GM12878 (cell line): ENCODE data around the gene FOXP1. TPM values are rescaled to one million over a fixed set of nuclear protein-coding genes. Genes with fewer than 3 reads are reported as not detected.

Experiments used
- ATAC-seq: fragments of 200-7000 bp; cut with Tn5 transposase; 3 replicates; pipeline ENCODE4 v1.9.1; 2020; ENCODE audit warnings: mild to moderate bottlenecking, moderate library complexity
- BruUV-seq: library from RNA; stranded (reverse); fragments of 400-500 nt; replicated peaks from 2 replicates; lab custom pipeline; 2021; lab: Mats Ljungman, UMichigan
- CTCF ChIA-PET: fragments of 300-600 bp; sonication (Branson Sonifier 250); formaldehyde crosslinking; extraction: SDS; loops from one replicate; lab custom pipeline; 2021; ENCODE audit warnings: inconsistent platforms; lab: Yijun Ruan, JAX
- POLR2A ChIA-PET: fragments of 350-600 bp; formaldehyde crosslinking; extraction: SDS; loops from one replicate; lab custom pipeline; 2021; ENCODE audit warnings: inconsistent platforms; lab: Charles Lee
- RAD21 ChIA-PET: fragments of 300-600 bp; sonication (Branson Sonifier 250); formaldehyde crosslinking; loops from one replicate; lab custom pipeline; 2023; ENCODE audit warnings: antibody characterized with exemption; ENCODE audit not compliant: unreplicated experiment; lab: Charles Lee
- SMC1A ChIA-PET: fragments of 300-600 bp; sonication (Branson Sonifier 250); formaldehyde crosslinking; loops from one replicate; lab custom pipeline; 2023; ENCODE audit not compliant: unreplicated experiment, uncharacterized antibody; lab: Charles Lee
- DNase-seq: peaks from one replicate; pipeline ENCODE4 v3.0.0-alpha.2; 2011; ENCODE audit warnings: low read depth, low spot score
- FAIRE-seq: peaks from 3 replicates; lab custom pipeline; 2011; peaks lifted over from hg19 to GRCh38; lab: Jason Lieb, UNC
- H2AFZ ChIP-seq: 2 replicates; pipeline ENCODE4 v1.6.0; 2011; ENCODE audit warnings: low read depth, low read length, control low read depth; ENCODE audit not compliant: control insufficient read depth
- H3K27ac ChIP-seq: 2 replicates; pipeline ENCODE4 v1.5.1; 2011; ENCODE audit warnings: control low read depth; ENCODE audit not compliant: control insufficient read depth, insufficient read depth
- H3K27me3 ChIP-seq, 2 experiments: replicated peaks in 1 of 2; 2 replicates each; pipeline versions ENCODE4 v1.6.0 to v1.6.1; 2011; ENCODE audit warnings: low read length in 1 of 2; ENCODE audit not compliant: control insufficient read depth in 2 of 2, insufficient read depth in 2 of 2
- H3K36me3 ChIP-seq, 2 experiments: 2 replicates each; pipeline ENCODE4 v1.5.1; 2011; ENCODE audit warnings: low read length in 1 of 2; ENCODE audit not compliant: control insufficient read depth in 2 of 2, insufficient read depth in 2 of 2
- H3K4me1 ChIP-seq: 2 replicates; pipeline ENCODE4 v1.6.1; 2011; ENCODE audit warnings: mild to moderate bottlenecking, low read length, moderate library complexity, mixed read lengths; ENCODE audit not compliant: control insufficient read depth, insufficient read depth
- H3K4me2 ChIP-seq: 2 replicates; pipeline ENCODE4 v1.6.0; 2011; ENCODE audit warnings: control low read depth; ENCODE audit not compliant: control insufficient read depth, insufficient read depth
- H3K4me3 ChIP-seq: fragments of 200-600 bp; sonication (generic); 2 replicates; pipeline ENCODE4 v1.5.1; 2016
- H3K79me2 ChIP-seq: 2 replicates; pipeline ENCODE4 v1.6.0; 2011; ENCODE audit warnings: low read length; ENCODE audit not compliant: control insufficient read depth, insufficient read depth
- H3K9ac ChIP-seq: 2 replicates; pipeline ENCODE4 v1.8.0; 2011; ENCODE audit warnings: low read length, control low read depth, mixed read lengths; ENCODE audit not compliant: control insufficient read depth, insufficient read depth
- H3K9me3 ChIP-seq: replicated peaks from 3 replicates; pipeline ENCODE4 v1.5.1; 2011; ENCODE audit warnings: mild to moderate bottlenecking, low read length; ENCODE audit not compliant: control insufficient read depth, insufficient read depth
- H4K20me1 ChIP-seq: 2 replicates; pipeline ENCODE4 v1.6.0; 2011; ENCODE audit not compliant: control insufficient read depth, insufficient read depth
- BHLHE40 ChIP-seq, 2 experiments: fragments of 450-650 bp in 1 of 2; IDR thresholded peaks; 2 replicates each; pipeline ENCODE4 v1.6.1; 2011 to 2017; ENCODE audit warnings: low read depth in 2 of 2, borderline replicate concordance in 1 of 2, improper control_type of control experiment in 1 of 2, low read length in 1 of 2, mild to moderate bottlenecking in 1 of 2
- E4F1 ChIP-seq: fragments of 450-650 bp; IDR thresholded peaks from 2 replicates; pipeline ENCODE4 v1.6.1; 2018; ENCODE audit warnings: borderline replicate concordance, mild to moderate bottlenecking; ENCODE audit not compliant: partially characterized antibody
- HCFC1 ChIP-seq: fragments of 150-350 bp; IDR thresholded peaks from 2 replicates; pipeline ENCODE4 v1.6.1; 2014; ENCODE audit warnings: low read length
- JUND ChIP-seq: IDR thresholded peaks from 2 replicates; pipeline ENCODE4 v1.6.1; 2012; ENCODE audit warnings: low read depth, mild to moderate bottlenecking, low read length, improper control_type of control experiment, moderate library complexity
- NKRF ChIP-seq: fragments of 450-650 bp; conservative IDR thresholded peaks from 2 replicates; pipeline ENCODE4 v1.6.1; 2017; ENCODE audit warnings: mild to moderate bottlenecking, moderate library complexity
- POLR2AphosphoS5 ChIP-seq: IDR thresholded peaks from 2 replicates; pipeline ENCODE4 v1.6.1; 2011; ENCODE audit warnings: mild to moderate bottlenecking, low read length, inconsistent platforms
- PRDM15 ChIP-seq: fragments of 450-650 bp; formaldehyde crosslinking; IDR thresholded peaks from 2 replicates; pipeline ENCODE4 v1.4.0; 2020; ENCODE audit warnings: mild to moderate bottlenecking, moderate library complexity
- TCF12 ChIP-seq: IDR thresholded peaks from 2 replicates; pipeline ENCODE4 v1.6.1; 2011; ENCODE audit warnings: low read depth, mild to moderate bottlenecking, low read length
- ZBTB11 ChIP-seq: fragments of 450-650 bp; formaldehyde crosslinking; IDR thresholded peaks from 2 replicates; pipeline ENCODE4 v1.5.0; 2022; ENCODE audit warnings: mild to moderate bottlenecking, missing genetic modification characterization
- ZNF622 ChIP-seq: fragments of 450-650 bp; IDR thresholded peaks from 2 replicates; pipeline ENCODE4 v1.6.1; 2017; ENCODE audit warnings: mild to moderate bottlenecking, inconsistent platforms
- WGBS: methylation state at CpG from one replicate; pipeline ENCODE4 v1.1.6; 2016; ENCODE audit warnings: low lambda C conversion rate; ENCODE audit not compliant: insufficient replicate concordance, insufficient coverage; ENCODE audit errors: missing lambda C conversion rate; 5-methylcytosine and 5-hydroxymethylcytosine counted together
- in situ Hi-C: fragments of 300-500 bp; cut with MboI; formaldehyde crosslinking; loops from 9 replicates; pipeline ENCODE4 v1.14.3; 2018; ENCODE audit warnings: mixed read lengths
- intact Hi-C: fragments of 100-400 bp; cut with micrococcal nuclease; formaldehyde crosslinking; loops from one replicate; pipeline ENCODE4 v1.14.2; 2022; ENCODE audit not compliant: unreplicated experiment
- polyA plus RNA-seq, 11 experiments: library from polyadenylated mRNA; depleted of rRNA in 4 of 11; unstranded in 6 of 11; stranded (reverse) in 5 of 11; fragments of >200 nt; fragmentation: Nextera tagmentation in 4 of 11; fragmentation: Illumina TruSeq in 1 of 11; extraction: Ambion mirVana in 4 of 11; extraction: Trizol in 1 of 11; gene quantifications; 1 replicate in 1 of 11; 2 replicates in 10 of 11; pipeline versions ENCODE4 v1.2.1 to v1.2.3, GENCODE V29; 2011 to 2016; ENCODE audit warnings: inconsistent platforms in 2 of 11, missing spikeins in 2 of 11, low read depth in 1 of 11
- total RNA-seq, 4 experiments: library from RNA; depleted of rRNA in 3 of 4; stranded (reverse); fragments of >200 nt in 3 of 4; fragmentation: Illumina TruSeq in 1 of 4; extraction: Trizol in 1 of 4; gene quantifications; 2 replicates each; pipeline versions ENCODE4 v1.2.1 to v1.2.3, GENCODE V29; 2013 to 2021

Gene FOXP1
- total and polyA plus RNA-seq, 10 of the 15 experiments (the other 5 are each of a cell fraction or from before 2014, with no cell fraction given) = 0.05 to 1.6 (median 0.20) TPM; not detected in 1

GRCh38 chr3:71294919-71295318 lies 288.6 kb downstream of the FOXP1 start (continued):
- TF ChIP-seq E4F1 (no peak), POLR2AphosphoS5 (no peak)

- H3K4me1 ChIP-seq = no peaks in the 10 kb centered on the region
- H3K79me2 ChIP-seq = no peaks in the 10 kb centered on the region
- RAD21 ChIA-PET = no interaction called here
- 0 out of 4 replicates have a peak, but pooled peaks cover 0 to 2% of the 10 kb centered on the region in 2 experiments for H3K27me3 ChIP-seq
- H3K9me3 ChIP-seq = no peaks in the 10 kb centered on the region
- POLR2A ChIA-PET = no interaction called here
- no peaks in the 10 kb centered on the region for H3K36me3 ChIP-seq
- H3K4me3 ChIP-seq = no peak overlapping the region
- no peak overlapping the region for H3K4me2 ChIP-seq
- no peak overlapping the region for H3K27ac ChIP-seq
- H4K20me1 ChIP-seq = no peaks in the 10 kb centered on the region
- CTCF ChIA-PET = no interaction called here
- BruUV-seq = no TSS peak
- no peak overlapping the region for H2AFZ ChIP-seq
- no peak overlapping the region for H3K9ac ChIP-seq
- ATAC-seq = no peak
- in situ Hi-C loops = no loop called here
- DNase-seq = no peak
- SMC1A ChIA-PET = interaction anchor here (1.3 kb wide), 1 partner anchor 10 kb away, joined by 3 read pairs; no protein-coding TSS in a partner anchor
- WGBS = 25% methylated on average over 2 of the region's 2 CpGs
- intact Hi-C loops = no loop called here
- no peak for FAIRE-seq
- no peak for TF ChIP-seq BHLHE40 (IDR thresholded peaks at IDR 0.05; ENCODE audit: borderline replicate concordance in 1 of 2, low read depth in 2 of 2, low read length in 1 of 2)
- no peak for TF ChIP-seq ZNF622
- no peak for TF ChIP-seq ZBTB11 (CRISPR knock-in tag)
- TF ChIP-seq HCFC1 = no peak
- TF ChIP-seq NKRF = no peak
- TF ChIP-seq PRDM15 (CRISPR knock-in tag) = no peak
- no peak for TF ChIP-seq TCF12
- no peak for TF ChIP-seq JUND
These were observed 293.2 kb downstream of the FOXP1 start for GRCh38 chr3:71290301-71290700.
